GM19240 (cell line): ENCODE results near the gene SELP.
"Not testable (repeated sequence)": the region's sequence is repeated elsewhere in the genome, so short reads cannot be mapped to it uniquely, and the experiment has no call there.

ENCODE experiments used
- DNase-seq: peaks from one replicate; pipeline ENCODE4 v3.0.0; 2011; ENCODE audit warnings: low spot score; ENCODE audit not compliant: insufficient read length

The SELP gene

DNA sequence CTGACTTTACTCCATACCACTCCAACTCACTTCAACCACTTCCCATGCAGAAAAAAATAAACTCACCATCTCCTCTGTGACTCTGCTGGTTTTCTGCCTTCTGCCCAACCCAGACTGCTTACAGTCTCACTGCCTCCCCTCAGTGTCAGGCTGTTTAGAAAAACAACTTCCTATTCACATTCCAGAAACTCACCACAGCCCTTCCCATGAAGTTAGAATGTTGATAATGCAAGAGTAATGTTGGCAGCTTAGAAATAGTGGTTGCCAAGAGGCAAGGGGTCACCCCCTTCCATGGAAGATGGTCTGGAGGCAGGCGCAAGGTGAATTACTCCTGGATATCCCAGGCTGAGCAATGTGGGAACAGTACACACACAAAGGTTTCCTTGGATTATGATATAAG, at the start of gene SELP:
Gene SELP (minus strand): TSS at position 119 of the 400 bp plus-strand sequence. CDS start 50 bp downstream, at position 69.
- no peak for DNase-seq

DNA sequence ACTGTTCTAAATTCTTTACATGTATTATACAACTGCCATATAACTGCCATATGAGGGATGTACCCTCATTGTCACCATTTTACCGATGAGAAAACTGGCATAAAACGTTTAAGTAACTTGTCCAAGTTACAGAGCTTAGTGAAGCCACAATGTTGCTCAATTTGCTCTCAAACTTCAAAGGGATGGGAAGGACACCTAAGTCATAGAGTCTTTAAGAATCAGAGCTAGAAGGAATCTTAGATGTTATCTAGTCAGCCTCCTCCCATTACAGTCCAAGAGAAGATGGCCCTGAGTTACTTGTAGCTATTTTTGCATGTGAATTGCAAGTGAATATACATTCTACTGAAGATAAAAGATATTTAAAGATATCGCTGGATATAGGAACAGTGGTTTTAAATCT, 49.8 kb upstream of the SELP start:
- DNase-seq, result no peak

- DNase-seq, result no peak
Measured at GRCh38 chr1:169676001-169676400, 46.1 kb upstream of the SELP start.

DNA sequence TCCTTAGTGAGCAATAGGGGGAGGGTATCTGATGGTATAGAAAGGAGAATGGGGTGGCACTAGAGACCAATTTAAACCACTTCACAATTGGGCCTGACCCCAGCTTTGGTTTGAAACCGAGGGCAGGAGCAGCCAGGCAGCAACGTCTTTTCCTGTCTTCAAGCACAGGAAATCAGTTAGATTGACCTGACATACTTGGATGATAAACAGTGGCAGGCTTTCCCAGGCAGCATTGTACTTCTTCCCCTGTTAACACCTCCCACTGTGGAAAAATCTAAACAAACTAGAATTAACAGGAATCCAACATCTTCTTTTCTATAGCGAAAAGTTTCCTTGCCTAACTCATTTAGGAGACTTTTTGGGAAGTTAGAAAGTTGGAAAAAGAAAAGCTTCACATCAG, 40.9 kb upstream of the SELP start:
- no peak for DNase-seq

DNA sequence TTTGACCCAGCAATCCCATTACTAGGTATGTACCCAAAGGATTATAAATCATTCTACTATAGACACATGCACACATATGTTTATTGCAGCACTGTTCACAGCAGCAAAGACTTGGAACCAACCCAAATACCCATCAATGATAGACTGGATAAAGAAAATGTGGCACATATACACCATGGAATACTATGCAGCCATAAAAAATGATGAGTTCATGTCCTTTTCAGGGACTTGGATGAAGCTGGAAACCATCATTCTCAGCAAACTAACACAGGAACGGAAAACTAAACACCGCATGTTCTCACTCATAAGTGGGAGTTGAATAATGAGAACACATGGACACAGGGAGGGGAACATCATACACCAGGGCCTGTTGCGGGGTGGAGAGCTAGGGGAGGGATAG, 40.3 kb upstream of the SELP start:
- not testable (repeated sequence) for DNase-seq

DNA sequence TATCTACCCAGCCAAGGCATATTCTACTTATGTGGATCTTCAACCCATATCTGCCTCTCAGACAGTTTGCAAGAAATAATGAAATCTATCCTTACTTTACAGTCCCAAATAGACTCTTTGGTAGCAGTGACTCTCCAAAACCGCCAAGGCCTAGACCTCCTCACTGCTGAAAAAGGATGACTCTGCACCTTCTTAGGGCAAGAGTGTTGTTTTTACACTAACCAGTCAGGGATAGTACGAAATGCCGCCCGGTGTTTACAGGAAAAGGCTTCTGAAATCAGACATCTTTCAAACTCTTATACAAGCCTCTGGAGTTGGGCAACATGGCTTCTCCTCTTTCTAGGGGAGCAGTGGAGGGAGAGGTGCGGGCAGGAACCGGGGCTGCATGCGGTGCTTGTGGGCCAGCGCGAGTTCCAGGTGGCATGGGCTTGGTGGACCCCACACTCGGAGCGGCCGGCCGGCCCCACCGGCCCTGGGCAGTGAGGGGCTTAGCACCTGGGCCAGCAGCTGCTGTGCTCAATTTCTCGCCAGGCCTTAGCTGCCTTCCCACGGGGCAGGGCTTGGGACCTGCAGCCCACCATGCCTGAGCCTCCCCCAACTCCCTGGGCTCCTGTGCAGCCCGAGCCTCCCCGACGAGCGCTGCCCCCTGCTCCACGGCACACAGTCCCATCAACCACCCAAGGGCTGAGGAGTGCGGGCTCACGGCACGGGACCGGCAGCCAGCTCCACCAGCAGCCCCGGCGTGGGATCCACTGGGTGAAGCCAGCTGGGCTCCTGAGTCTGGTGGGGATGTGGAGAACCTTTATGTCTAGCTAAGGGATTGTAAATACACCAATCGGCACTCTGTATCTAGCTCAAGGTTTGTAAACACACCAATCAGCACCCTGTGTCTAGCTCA, 38.0 kb upstream of the SELP start:
- not testable (repeated sequence) for DNase-seq

DNA sequence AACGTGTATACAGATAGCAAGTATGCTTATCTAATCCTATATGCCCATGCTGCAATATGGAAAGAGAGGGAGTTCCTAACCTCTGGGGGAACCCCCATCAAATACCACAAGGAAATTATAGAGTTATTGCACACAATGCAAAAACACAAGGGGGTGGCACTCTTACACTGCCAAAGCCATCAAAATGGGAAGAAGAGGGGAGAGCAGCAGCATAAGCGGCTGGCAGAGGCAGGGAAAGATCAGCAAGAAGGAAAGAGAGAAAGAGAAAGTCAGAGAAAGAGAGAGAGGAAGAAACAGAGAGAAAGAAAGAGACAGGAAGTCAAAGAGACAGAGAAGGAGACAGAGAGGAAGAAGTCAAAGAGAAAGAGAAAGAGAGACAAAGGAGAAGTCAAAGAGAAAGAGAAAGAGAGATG, 37.3 kb upstream of the SELP start:
- DNase-seq, result not testable (repeated sequence)

GRCh38 chr1:169662680-169663079, 32.8 kb upstream of the SELP start:
- not testable (repeated sequence) for DNase-seq

- not testable (repeated sequence) for DNase-seq
Measured at GRCh38 chr1:169661066-169661465, 31.1 kb upstream of the SELP start.

DNA sequence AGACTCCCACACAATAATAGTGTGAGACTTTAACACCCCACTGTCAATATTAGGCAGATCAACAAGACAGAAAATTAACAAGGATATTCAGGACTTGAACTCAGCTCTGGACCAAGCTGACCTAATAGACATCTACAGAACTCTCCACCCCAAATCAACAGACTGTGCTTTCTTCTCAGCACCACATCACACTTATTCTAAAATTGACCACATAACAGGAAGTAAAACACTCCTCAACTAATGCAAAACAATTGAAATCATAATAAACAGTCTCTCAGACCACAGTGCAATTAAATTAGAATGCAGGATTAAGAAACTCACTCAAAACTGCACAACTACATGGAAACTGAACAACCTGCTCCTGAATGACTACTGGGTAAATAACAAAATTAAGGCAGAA, 28.9 kb upstream of the SELP start:
- not testable (repeated sequence) for DNase-seq

DNA sequence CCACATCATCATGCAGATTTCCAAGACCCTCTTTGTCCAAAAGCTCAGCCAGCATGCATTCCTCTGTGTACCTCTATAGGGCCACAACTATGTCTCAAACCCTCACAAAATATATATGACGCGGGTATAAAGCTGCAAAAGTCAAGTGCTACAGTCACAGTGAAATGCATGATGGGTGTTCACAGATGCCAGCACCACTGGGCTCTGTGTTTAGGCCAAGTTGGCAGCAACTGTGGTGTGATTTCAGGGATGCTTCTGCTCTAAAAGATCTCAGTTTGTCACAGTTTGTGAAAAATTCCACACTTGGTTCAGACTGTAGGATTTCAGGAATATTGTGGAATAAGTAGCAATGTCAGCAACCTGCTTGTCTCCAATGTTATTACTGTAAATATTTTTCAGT, 23.9 kb upstream of the SELP start:
- DNase-seq, result no peak

- no peak for DNase-seq
Measured at GRCh38 chr1:169651035-169651434, 21.1 kb upstream of the SELP start.

DNA sequence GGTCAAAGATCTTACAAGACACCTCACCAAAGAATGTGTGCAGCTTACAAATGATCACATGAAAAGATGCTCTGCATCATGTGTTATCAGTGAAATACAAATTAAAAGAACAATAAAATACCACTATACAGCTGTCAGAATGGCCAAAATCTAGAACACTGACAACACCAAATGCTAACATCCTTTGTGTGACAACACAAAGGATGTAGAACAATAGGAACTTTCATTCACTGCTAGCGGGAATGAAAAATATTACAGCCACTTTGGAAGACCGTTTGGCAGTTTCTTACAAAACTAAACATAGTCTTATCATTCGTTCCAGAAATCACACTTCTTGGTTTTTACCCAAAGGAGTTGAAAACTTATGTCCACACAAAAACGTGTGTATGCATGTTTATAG, 20.6 kb upstream of the SELP start:
- DNase-seq, result no peak

DNA sequence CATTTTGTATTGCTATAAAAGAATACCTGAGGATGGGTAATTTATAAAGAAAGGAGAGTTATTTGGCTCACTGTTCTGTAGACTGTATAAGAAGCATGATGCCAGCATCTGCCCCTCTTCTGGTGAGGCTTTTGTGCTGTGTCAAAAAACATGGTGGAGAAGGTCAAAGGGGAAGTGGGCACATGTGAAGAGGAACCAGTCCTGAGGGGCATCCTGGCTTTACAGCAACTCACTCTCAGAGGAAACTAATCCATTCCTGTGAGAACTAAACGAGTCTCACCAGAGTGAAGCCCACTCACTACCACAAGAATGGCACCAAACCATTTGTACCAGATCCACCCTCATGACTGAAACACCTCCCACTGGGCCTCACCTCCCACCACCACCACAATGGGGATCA, 18.8 kb upstream of the SELP start:
- no peak for DNase-seq

GRCh38 chr1:169648187-169648586, 18.3 kb upstream of the SELP start:
- no peak for DNase-seq

GRCh38 chr1:169647512-169647911, 17.6 kb upstream of the SELP start:
- DNase-seq, result no peak

- no peak for DNase-seq
Measured at GRCh38 chr1:169644297-169644696, 14.4 kb upstream of the SELP start.

GRCh38 chr1:169634877-169635276, 5.0 kb upstream of the SELP start:
- DNase-seq, result no peak

DNA sequence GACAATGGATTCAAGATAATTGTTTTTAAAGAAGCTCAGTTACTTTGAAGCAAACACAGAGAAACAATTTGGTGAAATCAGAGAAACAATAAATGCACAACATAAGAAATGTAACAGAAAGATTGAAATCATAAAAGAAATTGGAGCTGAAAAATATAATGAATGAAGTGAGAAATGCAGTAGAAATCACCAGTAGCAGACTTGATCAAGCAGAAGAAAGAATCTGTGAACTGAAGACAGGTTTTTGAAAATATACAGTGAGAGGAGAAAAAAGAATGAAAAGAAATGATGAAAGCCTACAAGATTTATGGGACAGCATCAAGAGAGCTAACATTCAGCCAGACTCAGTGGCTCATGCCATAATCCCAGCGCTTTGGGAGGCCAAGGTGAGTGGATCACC, 4.2 kb upstream of the SELP start:
- no peak for DNase-seq

DNA sequence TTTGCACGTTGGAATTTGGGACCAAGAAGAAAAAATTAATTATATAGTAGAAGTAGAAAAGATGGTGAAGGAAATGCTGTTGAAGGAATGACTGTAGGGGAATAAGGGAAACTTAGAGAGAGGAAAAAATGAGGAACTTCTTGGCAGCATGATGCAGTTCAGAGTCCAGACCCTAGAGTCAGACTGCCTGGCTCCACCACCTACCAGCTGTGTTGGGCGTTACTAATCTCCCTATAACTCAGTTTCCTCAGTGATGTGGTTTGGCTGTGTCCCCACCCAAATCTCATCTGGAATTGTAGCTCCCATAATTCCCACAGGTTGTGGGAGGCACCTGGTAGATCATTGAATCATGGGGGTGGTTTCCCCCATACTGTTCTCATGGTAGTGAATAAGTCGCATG, 1.3 kb upstream of the SELP start:
- no peak for DNase-seq

DNA sequence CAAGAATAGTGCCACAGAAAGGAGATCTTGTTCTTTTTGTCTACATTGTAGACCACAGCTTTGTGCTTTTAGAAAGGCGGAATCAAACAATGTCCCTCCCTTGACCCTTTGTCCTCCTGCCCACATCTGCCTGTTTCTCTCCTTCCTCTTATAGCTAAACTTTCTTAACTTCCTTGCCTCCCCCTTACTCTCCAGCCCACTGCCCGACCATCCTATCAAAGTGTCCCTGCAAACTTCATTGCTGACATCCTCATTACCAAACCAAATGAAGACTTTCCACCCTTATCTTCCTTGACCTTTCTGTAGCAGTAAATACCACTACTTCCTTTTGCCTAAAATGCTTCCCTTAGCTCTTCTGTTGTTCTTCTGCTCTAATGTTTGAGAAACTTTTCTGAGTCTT, 5.0 kb downstream of the SELP start:
- no peak for DNase-seq

GRCh38 chr1:169624122-169624521, 5.8 kb downstream of the SELP start:
- no peak for DNase-seq
